Hepatocyte (in vitro differentiated cells): Measurements from ENCODE around the gene KLHL26.

Experiments
- EZH2 ChIP-seq: fragments of 200-600 bp; sonication (generic); IDR thresholded peaks from 2 replicates; pipeline ENCODE4 v1.6.1; 2016; ENCODE audit warnings: antibody characterized with exemption, mild to moderate bottlenecking, borderline replicate concordance
- TF ChIP-seq, protein P1 (sequence below): fragments of 200-600 bp; sonication (generic); IDR thresholded peaks from 2 replicates; pipeline ENCODE4 v1.5.1; 2016; ENCODE audit warnings: antibody characterized with exemption, mild to moderate bottlenecking; ENCODE audit not compliant: poor library complexity

DNA sequence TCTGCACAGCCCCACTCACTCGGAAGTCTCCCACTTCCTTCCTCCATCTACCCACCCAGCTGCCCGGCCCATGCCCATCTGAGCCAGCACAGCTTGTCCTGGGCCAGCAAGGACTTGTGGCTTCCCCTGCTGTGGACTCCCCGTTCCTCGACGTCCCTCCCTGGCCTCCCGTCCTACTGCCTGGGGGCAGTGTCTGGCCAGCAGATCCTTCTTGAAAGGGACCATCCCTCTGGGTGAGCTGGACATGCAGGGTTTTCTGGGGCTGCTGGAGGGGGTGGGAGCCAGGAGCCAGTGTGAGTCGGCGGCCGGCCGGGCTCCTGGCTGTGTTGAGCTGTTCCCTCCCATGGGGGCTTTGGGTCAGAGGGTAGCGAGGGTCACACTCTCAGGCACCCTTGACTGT is 73.4 kb downstream of the KLHL26 start:
- TF ChIP-seq, protein P1, sequence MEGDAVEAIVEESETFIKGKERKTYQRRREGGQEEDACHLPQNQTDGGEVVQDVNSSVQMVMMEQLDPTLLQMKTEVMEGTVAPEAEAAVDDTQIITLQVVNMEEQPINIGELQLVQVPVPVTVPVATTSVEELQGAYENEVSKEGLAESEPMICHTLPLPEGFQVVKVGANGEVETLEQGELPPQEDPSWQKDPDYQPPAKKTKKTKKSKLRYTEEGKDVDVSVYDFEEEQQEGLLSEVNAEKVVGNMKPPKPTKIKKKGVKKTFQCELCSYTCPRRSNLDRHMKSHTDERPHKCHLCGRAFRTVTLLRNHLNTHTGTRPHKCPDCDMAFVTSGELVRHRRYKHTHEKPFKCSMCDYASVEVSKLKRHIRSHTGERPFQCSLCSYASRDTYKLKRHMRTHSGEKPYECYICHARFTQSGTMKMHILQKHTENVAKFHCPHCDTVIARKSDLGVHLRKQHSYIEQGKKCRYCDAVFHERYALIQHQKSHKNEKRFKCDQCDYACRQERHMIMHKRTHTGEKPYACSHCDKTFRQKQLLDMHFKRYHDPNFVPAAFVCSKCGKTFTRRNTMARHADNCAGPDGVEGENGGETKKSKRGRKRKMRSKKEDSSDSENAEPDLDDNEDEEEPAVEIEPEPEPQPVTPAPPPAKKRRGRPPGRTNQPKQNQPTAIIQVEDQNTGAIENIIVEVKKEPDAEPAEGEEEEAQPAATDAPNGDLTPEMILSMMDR, result no peak
- TF ChIP-seq EZH2, result no peak
